NCI-H2227 (cell line): ENCODE measurements around the gene DACH1.

Experiments used
- DNase-seq: peaks from one replicate; lab custom pipeline; 2025; ENCODE audit not compliant: unreplicated experiment; lab: John Stamatoyannopoulos, UW

DACH1 gene

GRCh38 chr13:71499944-71500514 lies 367.0 kb downstream of the DACH1 start:
- no peak for DNase-seq

- no peak for DNase-seq
These were observed 367.8 kb downstream of the DACH1 start for GRCh38 chr13:71499235-71499634.

- no peak for DNase-seq
These were observed 373.8 kb downstream of the DACH1 start for GRCh38 chr13:71493189-71493588.

GRCh38 chr13:71492346-71492871 lies 374.6 kb downstream of the DACH1 start:
- no peak for DNase-seq

GRCh38 chr13:71491010-71491409 lies 376.0 kb downstream of the DACH1 start:
- no peak for DNase-seq

GRCh38 chr13:71489041-71489440 lies 378.0 kb downstream of the DACH1 start:
- no peak for DNase-seq

GRCh38 chr13:71488201-71488600 lies 378.8 kb downstream of the DACH1 start:
- no peak for DNase-seq

GRCh38 chr13:71485913-71486312 lies 381.1 kb downstream of the DACH1 start:
- DNase-seq, result no peak

- DNase-seq, result no peak
These were observed 383.3 kb downstream of the DACH1 start for GRCh38 chr13:71483733-71484132.

- DNase-seq, result no peak
These were observed 385.5 kb downstream of the DACH1 start for GRCh38 chr13:71481501-71481900.

GRCh38 chr13:71481046-71481445 lies 386.0 kb downstream of the DACH1 start:
- no peak for DNase-seq

GRCh38 chr13:71477735-71478134 lies 389.3 kb downstream of the DACH1 start:
- DNase-seq, result no peak

GRCh38 chr13:71474936-71475335 lies 392.1 kb downstream of the DACH1 start:
- peak; percentile 33 for DNase-seq

GRCh38 chr13:71469626-71470025 lies 397.4 kb downstream of the DACH1 start:
- no peak for DNase-seq

- DNase-seq, result no peak
These were observed 402.3 kb downstream of the DACH1 start for GRCh38 chr13:71464686-71465085.

- DNase-seq, result no peak
These were observed 405.1 kb downstream of the DACH1 start for GRCh38 chr13:71461892-71462291.

- DNase-seq, result no peak
These were observed 406.8 kb downstream of the DACH1 start for GRCh38 chr13:71460211-71460610.

- no peak for DNase-seq
These were observed 407.3 kb downstream of the DACH1 start for GRCh38 chr13:71459708-71460107.

- no peak for DNase-seq
These were observed 409.4 kb downstream of the DACH1 start for GRCh38 chr13:71457645-71458044.

GRCh38 chr13:71456136-71456535 lies 410.9 kb downstream of the DACH1 start:
- no peak for DNase-seq

- DNase-seq, result no peak
These were observed 412.5 kb downstream of the DACH1 start for GRCh38 chr13:71454509-71454908.

GRCh38 chr13:71448080-71448630 lies 418.8 kb downstream of the DACH1 start:
- no peak for DNase-seq

- DNase-seq, result no peak
These were observed 429.3 kb downstream of the DACH1 start for GRCh38 chr13:71437704-71438103.
